ENCODE data around the gene LRRC70. TPM values are rescaled to one million over a fixed set of nuclear protein-coding genes. Genes with fewer than 3 reads are reported as not detected.
"Not testable (repeated sequence)": the region's sequence is repeated elsewhere in the genome, so short reads cannot be mapped to it uniquely, and the experiment has no call there.

The LRRC70 gene
- total and polyA plus RNA-seq, 5 donors from 2014 or later, result 0.42 to 4.6 (median 1.1) TPM

DNA sequence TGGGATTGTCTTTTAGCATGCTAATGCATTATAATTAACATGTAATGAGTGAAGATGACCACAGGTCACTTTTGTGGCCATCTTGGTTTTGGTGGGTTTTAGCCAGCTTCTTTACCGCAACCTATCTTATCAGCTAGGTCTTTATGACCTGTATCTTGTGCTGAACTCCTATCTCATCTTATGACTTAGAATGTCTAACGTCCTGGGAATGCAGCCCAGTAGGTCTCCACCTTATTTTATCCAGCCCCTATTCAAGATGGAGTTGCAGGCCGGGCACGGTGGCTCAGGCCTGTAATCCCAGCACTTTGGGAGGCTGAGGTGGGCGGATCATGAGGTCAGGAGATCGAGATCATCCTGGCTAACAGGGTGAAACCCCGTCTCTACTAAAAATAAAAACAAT is 45.8 kb downstream of the LRRC70 start:
- H3K27ac Mint-ChIP-seq; H3K36me3 Mint-ChIP-seq; H3K4me3 Mint-ChIP-seq; DNase-seq; H3K4me3 ChIP-seq (ENCODE audit: low read depth, low read length); H3K36me3 ChIP-seq (ENCODE audit: control insufficient read depth, insufficient read depth, low read length); ATAC-seq (ENCODE audit: low read depth in 2 of 2); H3K27me3 ChIP-seq (ENCODE audit: control insufficient read depth, insufficient read depth, low read length); H3K9me3 ChIP-seq (ENCODE audit: control insufficient read depth in 2 of 2, low read length in 2 of 2); H3K4me1 Mint-ChIP-seq; H3K9me3 Mint-ChIP-seq; H3K4me1 ChIP-seq (ENCODE audit: control insufficient read depth, insufficient read depth, low read length, poor library complexity, severe bottlenecking); H3K27ac ChIP-seq (ENCODE audit: insufficient read depth, low read length, poor library complexity, severe bottlenecking); H3K27me3 Mint-ChIP-seq: not testable (repeated sequence)

DNA sequence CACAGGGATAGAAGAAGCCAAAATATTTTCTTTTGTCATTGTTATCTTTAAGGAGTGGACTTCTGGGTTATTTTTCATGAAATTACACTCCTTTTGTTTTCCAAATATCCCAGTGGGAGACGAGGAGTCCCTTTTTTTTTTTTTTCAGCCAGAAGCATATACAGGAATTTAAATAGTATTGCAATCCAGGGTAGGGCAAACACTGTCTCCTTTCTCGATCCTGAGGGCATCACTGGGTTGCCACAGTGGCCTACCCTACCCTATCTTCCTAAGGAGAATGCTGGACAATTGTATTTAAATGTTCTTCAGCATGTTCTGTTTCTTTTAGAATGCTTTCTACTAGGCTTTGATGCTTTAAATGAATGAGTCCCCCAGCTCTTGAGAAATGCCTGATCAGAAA is 47.9 kb downstream of the LRRC70 start:
- H3K4me3 Mint-ChIP-seq, result no peak overlapping the region
- no peaks in the 10 kb centered on the region for H3K27me3 ChIP-seq (ENCODE audit: control insufficient read depth, insufficient read depth, low read length)
- H3K4me1 ChIP-seq (ENCODE audit: control insufficient read depth, insufficient read depth, low read length, poor library complexity, severe bottlenecking), result no peaks in the 10 kb centered on the region
- no peak overlapping the region for H3K27ac ChIP-seq (ENCODE audit: insufficient read depth, low read length, poor library complexity, severe bottlenecking)
- H3K4me1 Mint-ChIP-seq, result peaks cover 0 to under 1% (median 0%) of the 10 kb centered on the region in 4 donors
- peaks cover 3% of the 10 kb centered on the region for H3K36me3 ChIP-seq (ENCODE audit: control insufficient read depth, insufficient read depth, low read length)
- H3K9me3 Mint-ChIP-seq, result no peaks in the 10 kb centered on the region
- H3K36me3 Mint-ChIP-seq, result no peaks in the 10 kb centered on the region
- H3K27me3 Mint-ChIP-seq, result no peaks in the 10 kb centered on the region
- no peak for DNase-seq
- no peaks in the 10 kb centered on the region for H3K9me3 ChIP-seq (ENCODE audit: control insufficient read depth in 2 of 2, low read length in 2 of 2)
- no peak for ATAC-seq (ENCODE audit: low read depth in 2 of 2)
- no peak overlapping the region for H3K27ac Mint-ChIP-seq
- H3K4me3 ChIP-seq (ENCODE audit: low read depth, low read length), result no peak overlapping the region

DNA sequence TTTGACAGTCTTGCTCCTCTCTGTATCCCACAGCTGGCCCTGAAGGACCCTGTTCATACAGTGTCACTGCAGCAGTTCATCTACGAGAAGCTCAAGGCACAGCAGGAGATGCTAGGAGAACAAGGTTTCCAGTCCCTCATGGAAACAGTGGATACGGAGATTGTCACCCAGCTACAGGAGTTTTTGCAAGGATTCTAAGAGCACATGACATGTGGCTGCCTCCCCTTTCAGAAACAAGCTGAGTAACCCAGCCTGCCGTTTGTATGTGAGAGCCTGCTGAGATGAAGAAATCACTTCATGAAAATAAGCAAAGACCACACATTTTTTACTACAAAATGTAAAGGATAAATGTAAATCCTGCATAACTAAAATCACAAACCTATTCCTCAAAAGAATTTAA is 48.5 kb downstream of the LRRC70 start:
- DNase-seq (no peak), ATAC-seq (ENCODE audit: low read depth in 2 of 2) (no peak)
- Histone ChIP-seq H3K4me3 (ENCODE audit: low read depth, low read length) (no peak overlapping the region), H3K27ac (ENCODE audit: insufficient read depth, low read length, poor library complexity, severe bottlenecking) (no peak overlapping the region), H3K4me1 (ENCODE audit: control insufficient read depth, insufficient read depth, low read length, poor library complexity, severe bottlenecking) (no peaks in the 10 kb centered on the region), H3K27me3 (ENCODE audit: control insufficient read depth, insufficient read depth, low read length) (no peaks in the 10 kb centered on the region), H3K36me3 (ENCODE audit: control insufficient read depth, insufficient read depth, low read length) (peaks cover 3% of the 10 kb centered on the region), H3K9me3 (ENCODE audit: control insufficient read depth in 2 of 2, low read length in 2 of 2) (no peaks in the 10 kb centered on the region)
- H3K27ac Mint-ChIP-seq, result no peak overlapping the region
- H3K9me3 Mint-ChIP-seq, result no peaks in the 10 kb centered on the region
- peaks cover 0 to 5% (median 0%) of the 10 kb centered on the region in 4 donors for H3K4me1 Mint-ChIP-seq
- no peaks in the 10 kb centered on the region for H3K36me3 Mint-ChIP-seq
- H3K27me3 Mint-ChIP-seq, result no peaks in the 10 kb centered on the region
- no peak overlapping the region for H3K4me3 Mint-ChIP-seq

DNA sequence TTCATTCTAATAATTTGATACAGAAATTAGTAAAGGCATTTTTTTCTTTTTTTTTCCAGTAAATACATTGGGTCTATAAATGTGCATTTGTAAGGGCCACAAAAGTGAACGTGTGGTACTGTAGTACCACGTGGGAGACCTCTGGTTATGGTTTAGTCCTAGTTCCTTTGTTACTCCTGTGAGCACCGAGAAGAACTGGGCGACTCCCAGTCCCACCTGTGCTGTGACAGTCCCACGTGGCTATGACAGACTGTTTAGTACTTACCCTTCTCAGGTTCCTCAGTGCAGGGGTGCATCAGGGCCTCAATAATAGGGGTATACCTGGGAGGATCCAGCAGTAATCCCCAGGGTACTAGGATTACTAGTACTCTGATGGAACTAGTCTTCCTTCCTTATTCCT is 49.3 kb downstream of the LRRC70 start:
- no peak for ATAC-seq (ENCODE audit: low read depth in 2 of 2)
- peaks cover 3% of the 10 kb centered on the region for H3K36me3 ChIP-seq (ENCODE audit: control insufficient read depth, insufficient read depth, low read length)
- H3K4me1 Mint-ChIP-seq, result peaks cover 0 to 5% (median 0%) of the 10 kb centered on the region in 4 donors
- no peak for DNase-seq
- no peak overlapping the region for H3K4me3 ChIP-seq (ENCODE audit: low read depth, low read length)
- H3K9me3 ChIP-seq (ENCODE audit: control insufficient read depth in 2 of 2, low read length in 2 of 2), result no peaks in the 10 kb centered on the region
- H3K27ac Mint-ChIP-seq, result peak overlapping the region in 1 of 3 donors; percentile 22
- H3K27ac ChIP-seq (ENCODE audit: insufficient read depth, low read length, poor library complexity, severe bottlenecking), result no peak overlapping the region
- H3K27me3 ChIP-seq (ENCODE audit: control insufficient read depth, insufficient read depth, low read length), result no peaks in the 10 kb centered on the region
- H3K4me3 Mint-ChIP-seq, result no peak overlapping the region
- H3K9me3 Mint-ChIP-seq, result no peaks in the 10 kb centered on the region
- H3K27me3 Mint-ChIP-seq, result no peaks in the 10 kb centered on the region
- H3K36me3 Mint-ChIP-seq, result no peaks in the 10 kb centered on the region
- no peaks in the 10 kb centered on the region for H3K4me1 ChIP-seq (ENCODE audit: control insufficient read depth, insufficient read depth, low read length, poor library complexity, severe bottlenecking)

Other genes starting within 250 kb of the LRRC70 start
- 15.8 TPM for gene DIMT1, start 174.9 kb upstream of the LRRC70 start, total RNA-seq
- gene DIMT1, start 174.9 kb upstream of the LRRC70 start, polyA plus RNA-seq, result 10 to 100 TPM; 44.3 to 57.2 (median 49.2) TPM
- 23.3 TPM for gene IPO11, start 166.1 kb upstream of the LRRC70 start, total RNA-seq
- gene IPO11, start 166.1 kb upstream of the LRRC70 start, polyA plus RNA-seq, result 1 to 10 TPM; 3.7 to 9.5 (median 5.5) TPM

All from CD4-positive, CD25-positive, alpha-beta regulatory T cell (primary cell).